Rectal smooth muscle tissue (tissue), 1 donor: Measurements from ENCODE around the gene KSR2.
"Not testable (repeated sequence)": the region's sequence is repeated elsewhere in the genome, so short reads cannot be mapped to it uniquely, and the experiment has no call there.

Experiments used
- H3K27ac ChIP-seq: one replicate; pipeline ENCODE4 v1.7.0; 2013; ENCODE audit warnings: low read depth, low read length, inconsistent platforms
- H3K27me3 ChIP-seq: one replicate; pipeline ENCODE4 v1.7.0; 2013; ENCODE audit warnings: low read length; ENCODE audit not compliant: control insufficient read depth, insufficient read depth
- H3K36me3 ChIP-seq: one replicate; pipeline ENCODE4 v1.7.0; 2013; ENCODE audit warnings: low read length; ENCODE audit not compliant: control insufficient read depth, insufficient read depth
- H3K4me1 ChIP-seq: one replicate; pipeline ENCODE4 v1.7.0; 2013; ENCODE audit warnings: low read length; ENCODE audit not compliant: control insufficient read depth, insufficient read depth
- H3K4me3 ChIP-seq: one replicate; pipeline ENCODE4 v1.7.0; 2013; ENCODE audit warnings: low read length
- H3K9ac ChIP-seq: one replicate; pipeline ENCODE4 v1.7.0; 2013; ENCODE audit warnings: low read length

Gene KSR2

GRCh38 chr12:117878605-117879004 is 90.2 kb downstream of the KSR2 start:
- no peaks in the 10 kb centered on the region for H3K36me3 ChIP-seq
- peaks cover 2% of the 10 kb centered on the region for H3K27me3 ChIP-seq
- H3K9ac ChIP-seq: no peak overlapping the region
- H3K4me3 ChIP-seq: no peak overlapping the region
- no peak overlapping the region for H3K27ac ChIP-seq
- no peaks in the 10 kb centered on the region for H3K4me1 ChIP-seq

DNA sequence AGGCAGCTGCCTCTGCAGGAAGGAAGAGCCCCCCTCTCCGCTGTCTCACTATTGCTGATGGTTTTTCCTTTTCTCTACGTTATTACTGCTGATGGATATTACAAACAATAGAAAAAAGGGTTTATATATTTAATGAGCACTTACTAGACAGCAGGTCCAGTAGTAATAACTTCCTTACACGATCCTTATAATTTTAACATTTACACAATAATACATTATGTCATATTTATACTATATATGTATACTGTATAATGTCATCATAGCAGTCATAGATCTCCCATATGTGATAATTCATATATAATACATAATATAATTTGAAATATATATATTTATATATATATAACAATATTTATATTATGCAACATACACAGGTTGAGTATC is 92.4 kb downstream of the KSR2 start:
- Histone ChIP-seq H3K27me3 (peaks cover 2% of the 10 kb centered on the region), H3K4me3 (no peak overlapping the region), H3K9ac (no peak overlapping the region), H3K4me1 (no peaks in the 10 kb centered on the region), H3K27ac (no peak overlapping the region), H3K36me3 (no peaks in the 10 kb centered on the region)

DNA sequence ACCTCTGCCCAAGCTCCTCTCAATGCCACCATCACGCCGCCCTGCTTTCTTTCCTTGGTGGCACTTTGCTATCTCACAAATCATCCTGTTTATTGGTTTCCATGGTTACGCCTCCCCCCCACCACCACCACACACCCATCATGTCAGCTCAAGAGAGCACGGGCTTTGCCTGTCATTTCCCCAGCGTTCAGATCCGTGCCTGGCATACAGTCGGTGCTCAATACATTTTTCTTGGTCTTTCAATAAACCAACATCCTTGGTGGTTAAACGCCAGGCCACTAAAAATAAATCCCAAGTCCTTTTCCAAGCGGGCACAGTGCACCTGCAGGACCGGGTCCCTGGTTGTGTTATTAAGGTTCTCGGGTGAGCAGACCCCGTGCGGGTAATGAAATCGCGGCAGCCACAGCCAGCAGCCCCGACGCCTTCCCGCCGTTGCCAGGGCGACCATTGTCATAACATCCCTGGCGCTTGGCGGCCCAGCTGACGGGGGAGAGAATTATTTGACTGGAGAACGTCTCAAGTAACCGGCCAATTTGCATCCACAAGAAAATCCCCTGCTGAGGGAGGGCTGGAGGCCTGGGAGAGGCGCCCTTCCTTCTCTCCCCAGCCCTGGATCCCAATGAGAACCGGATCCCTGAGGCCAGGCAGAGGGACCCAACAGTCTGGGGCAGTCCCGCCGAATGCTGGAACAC is 92.9 kb downstream of the KSR2 start:
- H3K36me3 ChIP-seq: no peaks in the 10 kb centered on the region
- peaks cover 2% of the 10 kb centered on the region for H3K27me3 ChIP-seq
- H3K4me3 ChIP-seq: no peak overlapping the region
- H3K4me1 ChIP-seq: no peaks in the 10 kb centered on the region
- H3K9ac ChIP-seq: no peak overlapping the region
- H3K27ac ChIP-seq: no peak overlapping the region

GRCh38 chr12:117874842-117875434 is 93.9 kb downstream of the KSR2 start:
- Histone ChIP-seq H3K27me3 (peaks cover 2% of the 10 kb centered on the region), H3K36me3 (no peaks in the 10 kb centered on the region), H3K27ac (no peak overlapping the region), H3K9ac (peak overlapping the region; percentile 11), H3K4me3 (no peak overlapping the region), H3K4me1 (no peaks in the 10 kb centered on the region)

- H3K9ac ChIP-seq, H3K27me3 ChIP-seq, H3K27ac ChIP-seq, H3K4me3 ChIP-seq, H3K4me1 ChIP-seq, H3K36me3 ChIP-seq: not testable (repeated sequence)
Measured at GRCh38 chr12:117874198-117874597, 94.6 kb downstream of the KSR2 start.

DNA sequence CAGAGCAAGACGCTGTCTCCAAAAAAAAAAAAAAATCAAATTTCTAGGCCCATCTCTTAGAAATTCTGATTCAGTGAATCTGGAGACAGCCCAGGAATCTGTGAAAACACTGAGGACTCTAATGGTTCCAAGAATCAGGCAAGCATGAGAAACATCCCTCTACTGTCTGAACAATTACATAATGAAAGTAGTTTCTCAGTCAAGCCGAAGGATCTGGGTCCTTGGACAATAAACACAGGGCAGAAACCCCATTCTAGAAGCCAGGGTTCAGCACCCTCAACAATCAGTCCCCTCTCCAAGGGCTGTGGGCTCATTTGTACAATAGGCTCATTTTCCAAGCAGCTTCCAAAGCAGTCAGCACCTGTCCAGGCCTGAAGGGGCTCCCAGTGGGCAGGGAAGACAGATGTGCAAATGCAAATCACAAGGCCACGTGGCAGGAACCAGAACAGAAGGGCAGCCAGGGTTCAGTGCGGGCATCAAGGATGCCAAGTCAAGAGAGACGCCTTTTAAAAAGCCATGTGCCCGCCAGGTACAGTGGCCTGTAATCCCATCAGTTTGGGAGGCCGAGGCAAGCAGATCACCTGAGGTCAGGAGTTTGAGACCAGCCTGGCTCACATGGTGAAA is 96.1 kb downstream of the KSR2 start:
- no peaks in the 10 kb centered on the region for H3K27me3 ChIP-seq
- H3K27ac ChIP-seq: no peak overlapping the region
- no peaks in the 10 kb centered on the region for H3K4me1 ChIP-seq
- H3K36me3 ChIP-seq: no peaks in the 10 kb centered on the region
- no peak overlapping the region for H3K4me3 ChIP-seq
- H3K9ac ChIP-seq: no peak overlapping the region

GRCh38 chr12:117869551-117869950 is 99.2 kb downstream of the KSR2 start:
- Histone ChIP-seq H3K27me3 (no peaks in the 10 kb centered on the region), H3K4me1 (no peaks in the 10 kb centered on the region), H3K36me3 (no peaks in the 10 kb centered on the region), H3K27ac (no peak overlapping the region), H3K9ac (no peak overlapping the region), H3K4me3 (no peak overlapping the region)

DNA sequence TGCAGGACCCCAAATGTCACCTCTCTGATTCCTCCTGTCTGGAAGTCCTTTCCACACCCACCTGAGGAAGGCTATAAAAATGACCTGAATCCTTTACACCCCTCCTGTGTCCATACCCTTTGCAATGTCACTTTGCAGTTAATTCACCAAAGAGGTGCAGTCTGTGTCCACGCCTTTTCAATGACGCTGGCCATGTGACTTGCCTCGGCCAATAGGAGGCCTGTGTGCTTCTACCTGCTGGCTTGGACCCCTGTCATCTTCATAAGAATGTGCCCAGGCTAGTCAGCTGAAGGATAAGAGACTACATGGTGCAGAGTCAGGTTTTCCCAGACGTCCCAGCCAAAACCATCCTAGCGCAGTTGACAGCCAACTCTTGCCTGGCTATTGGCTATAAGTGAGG is 101.4 kb downstream of the KSR2 start:
- Histone ChIP-seq H3K9ac (no peak overlapping the region), H3K36me3 (no peaks in the 10 kb centered on the region), H3K27me3 (no peaks in the 10 kb centered on the region), H3K4me1 (no peaks in the 10 kb centered on the region), H3K4me3 (no peak overlapping the region), H3K27ac (no peak overlapping the region)

GRCh38 chr12:117865505-117865904 is 103.3 kb downstream of the KSR2 start:
- Histone ChIP-seq H3K4me1 (no peaks in the 10 kb centered on the region), H3K4me3 (no peak overlapping the region), H3K36me3 (no peaks in the 10 kb centered on the region), H3K9ac (no peak overlapping the region), H3K27ac (no peak overlapping the region), H3K27me3 (no peaks in the 10 kb centered on the region)

GRCh38 chr12:117863002-117863709 is 105.6 kb downstream of the KSR2 start:
- no peak overlapping the region for H3K27ac ChIP-seq
- no peak overlapping the region for H3K4me3 ChIP-seq
- no peaks in the 10 kb centered on the region for H3K4me1 ChIP-seq
- no peaks in the 10 kb centered on the region for H3K27me3 ChIP-seq
- no peak overlapping the region for H3K9ac ChIP-seq
- no peaks in the 10 kb centered on the region for H3K36me3 ChIP-seq

- Histone ChIP-seq H3K4me1 (no peaks in the 10 kb centered on the region), H3K4me3 (no peak overlapping the region), H3K27ac (no peak overlapping the region), H3K36me3 (no peaks in the 10 kb centered on the region), H3K9ac (no peak overlapping the region), H3K27me3 (no peaks in the 10 kb centered on the region)
Measured at GRCh38 chr12:117861691-117862090, 107.1 kb downstream of the KSR2 start.

- H3K36me3 ChIP-seq, H3K9ac ChIP-seq, H3K4me3 ChIP-seq, H3K27me3 ChIP-seq, H3K4me1 ChIP-seq, H3K27ac ChIP-seq: not testable (repeated sequence)
Measured at GRCh38 chr12:117860787-117861290, 108.0 kb downstream of the KSR2 start.
